A549 (cell line): Measurements from ENCODE around the gene RENBP.

Source experiments
- CHD4 ChIP-seq: fragments of 200-600 bp; sonication (generic); IDR thresholded peaks from 2 replicates; pipeline ENCODE4 v1.6.1; 2016; ENCODE audit warnings: antibody characterized with exemption, mild to moderate bottlenecking, borderline replicate concordance
- CTCF ChIP-seq: fragments of >200 bp; sonication (Bioruptor Twin); formaldehyde crosslinking; IDR thresholded peaks from 3 replicates; pipeline ENCODE4 v1.5.1; 2016
- RARB ChIP-seq: fragments of 250-450 bp; sonication (Bioruptor Pico); IDR thresholded peaks from 2 replicates; pipeline ENCODE4 v1.8.0; 2021; ENCODE audit warnings: mild to moderate bottlenecking, moderate library complexity

GRCh38 chrX:153970357-153971123, 26.1 kb upstream of the RENBP start:
- TF ChIP-seq CTCF (no peak), CHD4 (no peak), RARB (CRISPR knock-in tag) (no peak)
